Keratinocyte (primary cell): ENCODE measurements around the gene KIAA0586. TPM values are rescaled to one million over a fixed set of nuclear protein-coding genes. Genes with fewer than 3 reads are reported as not detected.

Source experiments
- DNase-seq: peaks from one replicate; pipeline ENCODE4 v3.0.0-alpha.2; 2011; ENCODE audit warnings: low read depth, missing footprints, low spot score
- FAIRE-seq: peaks from 2 replicates; lab custom pipeline; 2011; peaks lifted over from hg19 to GRCh38; lab: Jason Lieb, UNC
- H2AFZ ChIP-seq: 2 replicates; pipeline ENCODE4 v1.6.0; 2012; ENCODE audit warnings: low read length, control low read depth, inconsistent platforms; ENCODE audit not compliant: control insufficient read depth
- H3K27ac ChIP-seq: 2 replicates; pipeline ENCODE4 v1.5.1; 2011; ENCODE audit warnings: low read length; ENCODE audit not compliant: control insufficient read depth, insufficient read depth
- H3K27me3 ChIP-seq: 3 replicates; pipeline ENCODE4 v1.6.0; 2011; ENCODE audit warnings: low read length; ENCODE audit not compliant: control insufficient read depth, insufficient read depth; ENCODE audit errors: extremely low read depth
- H3K36me3 ChIP-seq, 2 experiments: 2 replicates in 1 of 2; 3 replicates in 1 of 2; pipeline ENCODE4 v1.5.1; 2011; ENCODE audit warnings: low read length in 2 of 2, mild to moderate bottlenecking in 1 of 2; ENCODE audit not compliant: control insufficient read depth in 2 of 2, insufficient read depth in 2 of 2; ENCODE audit errors: extremely low read depth in 1 of 2
- H3K4me1 ChIP-seq: 3 replicates; pipeline ENCODE4 v1.5.1; 2011; ENCODE audit warnings: low read length; ENCODE audit not compliant: control insufficient read depth, insufficient read depth; ENCODE audit errors: extremely low read depth
- H3K4me2 ChIP-seq: 3 replicates; pipeline ENCODE4 v1.6.0; 2011; ENCODE audit warnings: low read depth, low read length; ENCODE audit not compliant: control insufficient read depth, insufficient read depth; ENCODE audit errors: extremely low read depth
- H3K4me3 ChIP-seq, 3 experiments: fragments of 200-600 bp in 1 of 3; sonication (generic) in 1 of 3; 2 replicates in 2 of 3; 3 replicates in 1 of 3; pipeline ENCODE4 v1.5.1; 2011 to 2016; ENCODE audit warnings: low read length in 3 of 3, mild to moderate bottlenecking in 3 of 3, control low read depth in 2 of 3, inconsistent platforms in 1 of 3, low read depth in 1 of 3, mixed read lengths in 1 of 3, mixed run types in 1 of 3, moderate library complexity in 1 of 3; ENCODE audit not compliant: control insufficient read depth in 2 of 3, insufficient read depth in 2 of 3; ENCODE audit errors: extremely low read depth in 1 of 3
- H3K79me2 ChIP-seq: 2 replicates; pipeline ENCODE4 v1.6.0; 2012; ENCODE audit warnings: low read length; ENCODE audit not compliant: control insufficient read depth, insufficient read depth
- H3K9ac ChIP-seq: 3 replicates; pipeline ENCODE4 v1.6.0; 2011; ENCODE audit warnings: low read length; ENCODE audit not compliant: control insufficient read depth, insufficient read depth; ENCODE audit errors: extremely low read depth
- H3K9me1 ChIP-seq: 3 replicates; pipeline ENCODE4 v1.6.0; 2011; ENCODE audit warnings: low read length; ENCODE audit not compliant: control insufficient read depth, insufficient read depth; ENCODE audit errors: extremely low read depth
- H3K9me3 ChIP-seq: 2 replicates; pipeline ENCODE4 v1.5.1; 2012; ENCODE audit warnings: low read depth, low read length; ENCODE audit not compliant: control insufficient read depth
- H4K20me1 ChIP-seq: 3 replicates; pipeline ENCODE4 v1.6.0; 2011; ENCODE audit warnings: low read length; ENCODE audit not compliant: control insufficient read depth, insufficient read depth; ENCODE audit errors: extremely low read depth
- EZH2 ChIP-seq: IDR thresholded peaks from one replicate; pipeline ENCODE4 v1.6.1; 2012; ENCODE audit warnings: inconsistent platforms, mild to moderate bottlenecking, low read length, moderate library complexity
- dilution Hi-C: fragments of 300-500 bp; cut with MboI; formaldehyde crosslinking; loops from one replicate; pipeline ENCODE4 v1.7.0; 2020; ENCODE audit warnings: low sequenced_read_pairs; ENCODE audit not compliant: extremely low pct_ligation_motif_present
- polyA plus RNA-seq, 5 experiments: library from polyadenylated mRNA; depleted of rRNA in 3 of 5; stranded (reverse) in 3 of 5; stranded (forward) in 1 of 5; unstranded in 1 of 5; fragments of >200 nt; gene quantifications; 1 replicate in 1 of 5; 2 replicates in 3 of 5; 3 replicates in 1 of 5; pipeline versions ENCODE4 v1.2.1 to v1.2.3, GENCODE V29; 2011 to 2012; ENCODE audit warnings: missing spikeins in 2 of 5, low read depth in 1 of 5, low replicate concordance in 1 of 5
- TF ChIP-seq, protein P1 (sequence below), 3 experiments: IDR thresholded peaks in 1 of 3; conservative IDR thresholded peaks in 1 of 3; optimal IDR thresholded peaks in 1 of 3; 2 replicates in 2 of 3; 3 replicates in 1 of 3; pipeline versions ENCODE3 to v1.5.1; 2011; ENCODE audit warnings: low read length in 3 of 3, mild to moderate bottlenecking in 3 of 3, moderate library complexity in 2 of 3, control low read depth in 1 of 3, inconsistent platforms in 1 of 3; ENCODE audit not compliant: insufficient read depth in 2 of 3; ENCODE audit errors: extremely low read depth in 1 of 3

KIAA0586 gene
- polyA plus RNA-seq, 1 donor (not counting 4 experiments of a cell fraction or from before 2014, with no cell fraction given), result 12.4 TPM

DNA sequence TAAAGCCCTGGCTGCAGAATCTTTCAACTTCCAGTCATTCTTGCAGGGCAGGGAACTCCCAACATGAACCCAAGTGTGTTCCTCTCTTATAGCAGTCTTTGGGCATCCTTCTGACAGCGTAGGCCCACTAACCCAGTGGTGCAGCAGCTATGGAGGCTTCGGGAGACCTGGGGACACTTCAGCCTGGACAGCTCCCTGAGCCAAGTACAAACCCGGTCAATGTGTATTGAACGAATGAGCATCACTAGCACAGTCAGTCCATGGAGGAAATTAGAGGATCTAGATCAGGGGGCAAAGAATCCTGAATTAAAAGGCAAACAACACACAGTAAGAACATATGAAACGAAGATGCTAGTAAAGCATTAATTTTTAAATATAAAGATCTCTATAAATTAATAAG, 41.8 kb downstream of the KIAA0586 start:
- Histone ChIP-seq H3K4me2 (no peak overlapping the region), H3K4me3 (no peak overlapping the region), H3K9me1 (no peaks in the 10 kb centered on the region), H3K27ac (no peak overlapping the region), H4K20me1 (no peaks in the 10 kb centered on the region), H2AFZ (no peak overlapping the region), H3K9me3 (no peaks in the 10 kb centered on the region), H3K4me1 (peaks cover 8% of the 10 kb centered on the region), H3K9ac (no peak overlapping the region), H3K79me2 (no peaks in the 10 kb centered on the region), H3K36me3 (peaks cover 0 to 3% of the 10 kb centered on the region in 2 experiments), H3K27me3 (no peaks in the 10 kb centered on the region)
- DNase-seq, result no peak
- dilution Hi-C loops, result no loop called here
- no peak for FAIRE-seq
- TF ChIP-seq, protein P1, sequence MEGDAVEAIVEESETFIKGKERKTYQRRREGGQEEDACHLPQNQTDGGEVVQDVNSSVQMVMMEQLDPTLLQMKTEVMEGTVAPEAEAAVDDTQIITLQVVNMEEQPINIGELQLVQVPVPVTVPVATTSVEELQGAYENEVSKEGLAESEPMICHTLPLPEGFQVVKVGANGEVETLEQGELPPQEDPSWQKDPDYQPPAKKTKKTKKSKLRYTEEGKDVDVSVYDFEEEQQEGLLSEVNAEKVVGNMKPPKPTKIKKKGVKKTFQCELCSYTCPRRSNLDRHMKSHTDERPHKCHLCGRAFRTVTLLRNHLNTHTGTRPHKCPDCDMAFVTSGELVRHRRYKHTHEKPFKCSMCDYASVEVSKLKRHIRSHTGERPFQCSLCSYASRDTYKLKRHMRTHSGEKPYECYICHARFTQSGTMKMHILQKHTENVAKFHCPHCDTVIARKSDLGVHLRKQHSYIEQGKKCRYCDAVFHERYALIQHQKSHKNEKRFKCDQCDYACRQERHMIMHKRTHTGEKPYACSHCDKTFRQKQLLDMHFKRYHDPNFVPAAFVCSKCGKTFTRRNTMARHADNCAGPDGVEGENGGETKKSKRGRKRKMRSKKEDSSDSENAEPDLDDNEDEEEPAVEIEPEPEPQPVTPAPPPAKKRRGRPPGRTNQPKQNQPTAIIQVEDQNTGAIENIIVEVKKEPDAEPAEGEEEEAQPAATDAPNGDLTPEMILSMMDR (optimal IDR thresholded peaks at IDR 0.05 in 1 of 3, IDR thresholded peaks at IDR 0.05 in 1 of 3, conservative IDR thresholded peaks at IDR 0.05 in 1 of 3; ENCODE audit: extremely low read depth in 1 of 3, insufficient read depth in 2 of 3, low read length in 3 of 3), result no peak
- no peak for TF ChIP-seq EZH2

DNA sequence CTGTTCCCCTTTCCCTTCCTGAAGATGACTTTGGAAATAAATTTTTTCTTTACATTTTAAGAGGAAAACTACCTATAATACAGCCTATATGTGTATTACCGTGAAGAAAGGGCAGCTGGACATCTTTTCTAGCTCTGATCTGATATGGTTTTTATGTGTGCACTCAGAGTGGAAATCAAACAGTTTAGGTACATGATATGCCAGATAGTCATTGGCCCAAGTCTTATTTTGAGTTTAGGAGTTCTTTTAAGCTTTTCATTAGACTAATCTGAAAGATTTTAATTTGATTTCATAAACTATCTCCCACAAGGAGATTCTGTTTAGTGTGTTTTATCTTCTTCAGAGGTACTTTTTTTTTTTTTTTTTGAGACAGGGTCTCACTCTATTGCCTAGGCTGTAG, 48.8 kb downstream of the KIAA0586 start:
- H3K27ac ChIP-seq, result no peak overlapping the region
- TF ChIP-seq EZH2, result no peak
- TF ChIP-seq, protein P1 (optimal IDR thresholded peaks at IDR 0.05 in 1 of 3, IDR thresholded peaks at IDR 0.05 in 1 of 3, conservative IDR thresholded peaks at IDR 0.05 in 1 of 3; ENCODE audit: extremely low read depth in 1 of 3, insufficient read depth in 2 of 3, low read length in 3 of 3), result no peak
- H3K36me3 ChIP-seq, result peaks cover 3 to 4% of the 10 kb centered on the region in 2 experiments
- no peaks in the 10 kb centered on the region for H3K9me3 ChIP-seq
- no peaks in the 10 kb centered on the region for H3K79me2 ChIP-seq
- DNase-seq, result no peak
- H3K4me2 ChIP-seq, result no peak overlapping the region
- no peak overlapping the region for H2AFZ ChIP-seq
- FAIRE-seq, result no peak
- no peaks in the 10 kb centered on the region for H3K27me3 ChIP-seq
- no peak overlapping the region for H3K4me3 ChIP-seq
- no peaks in the 10 kb centered on the region for H3K4me1 ChIP-seq
- dilution Hi-C loops, result no loop called here
- no peaks in the 10 kb centered on the region for H3K9me1 ChIP-seq
- H3K9ac ChIP-seq, result no peak overlapping the region
- H4K20me1 ChIP-seq, result no peaks in the 10 kb centered on the region
